Spleen (tissue), 11 donors: ENCODE data around the gene PDGFRA. TPM values are rescaled to one million over a fixed set of nuclear protein-coding genes. Genes with fewer than 3 reads are reported as not detected.

Experiments
- DNase-seq: peaks from one replicate; pipeline ENCODE4 v3.0.0-alpha.2; 2020
- H3K27ac ChIP-seq, 8 donors: fragments of 200-600 bp; sonication (generic) in 7 of 8; 1 replicate in 4 of 8; 2 replicates in 4 of 8; pipeline versions ENCODE4 v1.5.0 to v1.8.0; 2016 to 2021; ENCODE audit warnings: inconsistent platforms in 4 of 8, mild to moderate bottlenecking in 4 of 8, moderate library complexity in 1 of 8
- H3K27me3 ChIP-seq, 7 donors: fragments of 200-600 bp; sonication (generic) in 6 of 7; replicated peaks in 1 of 7; 1 replicate in 4 of 7; 2 replicates in 3 of 7; pipeline versions ENCODE4 v1.5.0 to v1.8.0; 2016 to 2021; ENCODE audit warnings: inconsistent platforms in 3 of 7, mild to moderate bottlenecking in 1 of 7
- H3K36me3 ChIP-seq, 6 donors: fragments of 200-600 bp; sonication (generic) in 5 of 6; 1 replicate in 4 of 6; 2 replicates in 2 of 6; pipeline versions ENCODE4 v1.5.0 to v1.8.0; 2016 to 2021; ENCODE audit warnings: inconsistent platforms in 2 of 6
- H3K4me1 ChIP-seq, 6 donors: fragments of 200-600 bp; sonication (generic) in 5 of 6; 1 replicate in 3 of 6; 2 replicates in 3 of 6; pipeline versions ENCODE4 v1.5.0 to v1.8.0; 2016 to 2021; ENCODE audit warnings: inconsistent platforms in 3 of 6
- H3K4me3 ChIP-seq, 8 donors: fragments of 200-600 bp; sonication (generic) in 7 of 8; 1 replicate in 4 of 8; 2 replicates in 4 of 8; pipeline versions ENCODE4 v1.5.0 to v1.8.0; 2016 to 2021; ENCODE audit warnings: inconsistent platforms in 4 of 8, mild to moderate bottlenecking in 4 of 8, moderate library complexity in 2 of 8
- H3K9me3 ChIP-seq, 8 donors: fragments of 200-600 bp; sonication (generic) in 7 of 8; 1 replicate in 4 of 8; 2 replicates in 4 of 8; pipeline versions ENCODE4 v1.5.0 to v1.8.0; 2016 to 2021; ENCODE audit warnings: inconsistent platforms in 4 of 8
- POLR2A ChIP-seq, 3 donors: fragments of 450-650 bp; IDR thresholded peaks; one replicate each; pipeline ENCODE4 v1.5.1; 2017; ENCODE audit warnings: antibody characterized with exemption in 3 of 3, mild to moderate bottlenecking in 1 of 3
- POLR2AphosphoS5 ChIP-seq, 3 donors: sonication (generic); formaldehyde crosslinking; IDR thresholded peaks; one replicate each; pipeline ENCODE4 v1.5.1; 2017; ENCODE audit warnings: antibody characterized with exemption in 3 of 3
- WGBS, 5 donors: extraction: QIAGEN DNeasy Blood & Tissue Kit in 3 of 5; methylation state at CpG; one replicate each; pipeline versions ENCODE4 v1.1.5 to v1.1.7; 2013 to 2018; 5-methylcytosine and 5-hydroxymethylcytosine counted together
- intact Hi-C: fragments of 100-400 bp; cut with DNase I; formaldehyde crosslinking; loops from one replicate; pipeline ENCODE4 v1.15.0; 2023; ENCODE audit warnings: low total_unique reads
- polyA plus RNA-seq, 3 donors: library from polyadenylated mRNA; stranded (reverse); fragments of 200-250 nt; gene quantifications; one replicate each; pipeline ENCODE4 v1.2.1, GENCODE V29; 2013
- total RNA-seq, 7 donors: library from RNA; depleted of rRNA in 3 of 7; stranded (reverse); fragments of >200 nt in 3 of 7; fragmentation: NEBNext Ultra II Directional in 4 of 7; extraction: Animal tissue kit (Norgen Biotek cat#: 25700) in 4 of 7; gene quantifications; one replicate each; pipeline versions ENCODE4 v1.1.0 to v1.2.1, GENCODE V29; 2016 to 2021
- TF ChIP-seq, protein P1 (sequence below), 11 experiments: fragments of 200-600 bp in 7 of 11; fragments of 450-650 bp in 4 of 11; sonication (generic) in 4 of 11; IDR thresholded peaks in 8 of 11; conservative IDR thresholded peaks in 3 of 11; 1 replicate in 7 of 11; 2 replicates in 4 of 11; pipeline versions ENCODE4 v1.4.0 to v1.8.0; 2016 to 2021; ENCODE audit warnings: antibody characterized with exemption in 11 of 11, inconsistent platforms in 4 of 11, mild to moderate bottlenecking in 1 of 11
- donor health status: healthy with polysubstance abuse.
- donor health status: DM: no; HTN: no; CAD: no; lungs with moderate emphysema.
- donor health status: DM: no; HTN: no; CAD: no.
- donor health status: Bipolar disorder and iron deficiency.
- donor health status: healthy.
- donor health status: DM: no; HTN: no; CAD: no.
- donor health status: DM: yes; HTN: yes; CAD: no.

PDGFRA gene
- total and polyA plus RNA-seq, 10 donors: 11.1 to 399 (median 172) TPM

DNA sequence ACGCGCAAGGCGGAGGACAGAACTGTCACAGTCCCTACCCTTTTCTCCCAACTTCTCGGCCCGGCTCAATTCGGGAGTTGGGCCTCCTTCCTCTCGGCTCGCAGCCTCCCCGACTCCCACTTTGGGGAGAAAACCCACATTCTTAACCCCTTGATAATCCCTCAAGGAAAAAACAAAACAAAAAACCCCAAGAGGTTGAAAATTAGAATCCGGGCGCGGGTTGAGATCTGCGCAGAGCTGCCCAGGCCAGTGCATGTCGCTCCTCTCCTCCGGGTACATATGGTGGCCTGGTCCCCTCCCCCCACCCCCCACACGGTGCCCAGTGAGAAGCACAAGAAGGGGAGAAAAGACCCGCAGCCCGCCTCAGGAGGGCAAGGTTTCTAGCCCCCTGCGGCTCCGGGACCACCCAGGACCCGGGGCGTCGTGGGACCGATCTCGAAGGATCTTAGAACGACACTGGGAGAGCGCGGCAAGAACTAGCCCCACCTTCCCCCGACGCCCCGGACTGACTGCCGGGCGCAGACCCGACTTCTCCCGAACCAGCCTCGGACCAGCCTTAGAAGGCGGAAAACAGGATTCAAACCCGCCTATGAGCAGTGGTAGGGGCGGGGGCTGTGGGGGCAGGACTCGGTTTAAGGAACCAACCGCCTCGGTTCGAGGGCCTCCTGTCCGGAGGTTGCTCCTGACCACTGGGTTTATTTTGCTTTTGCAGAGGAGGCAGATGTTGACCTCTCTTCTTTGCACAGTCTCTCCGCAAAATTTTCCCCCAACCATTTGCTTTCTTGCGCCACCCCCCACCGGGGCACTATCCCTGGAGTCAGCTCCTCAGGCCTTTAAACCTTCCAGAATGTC, 2.5 kb upstream of the PDGFRA start:
- DNase-seq: peak; percentile 80
- intact Hi-C loops: no loop called here
- peaks cover 3 to 96% (median 69%) of the 10 kb centered on the region in 7 donors for H3K27me3 ChIP-seq
- WGBS, 5 donors: 5 to 10% (median 7%) methylated on average over 39 to 47 of the region's 47 CpGs
- peak overlapping the region; percentile 1 to 81 (median 32) for H3K4me3 ChIP-seq
- H3K4me1 ChIP-seq: peaks cover 14 to 69% (median 48%) of the 10 kb centered on the region in 6 donors
- no peaks in the 10 kb centered on the region for H3K9me3 ChIP-seq
- no peaks in the 10 kb centered on the region for H3K36me3 ChIP-seq
- TF ChIP-seq, protein P1, sequence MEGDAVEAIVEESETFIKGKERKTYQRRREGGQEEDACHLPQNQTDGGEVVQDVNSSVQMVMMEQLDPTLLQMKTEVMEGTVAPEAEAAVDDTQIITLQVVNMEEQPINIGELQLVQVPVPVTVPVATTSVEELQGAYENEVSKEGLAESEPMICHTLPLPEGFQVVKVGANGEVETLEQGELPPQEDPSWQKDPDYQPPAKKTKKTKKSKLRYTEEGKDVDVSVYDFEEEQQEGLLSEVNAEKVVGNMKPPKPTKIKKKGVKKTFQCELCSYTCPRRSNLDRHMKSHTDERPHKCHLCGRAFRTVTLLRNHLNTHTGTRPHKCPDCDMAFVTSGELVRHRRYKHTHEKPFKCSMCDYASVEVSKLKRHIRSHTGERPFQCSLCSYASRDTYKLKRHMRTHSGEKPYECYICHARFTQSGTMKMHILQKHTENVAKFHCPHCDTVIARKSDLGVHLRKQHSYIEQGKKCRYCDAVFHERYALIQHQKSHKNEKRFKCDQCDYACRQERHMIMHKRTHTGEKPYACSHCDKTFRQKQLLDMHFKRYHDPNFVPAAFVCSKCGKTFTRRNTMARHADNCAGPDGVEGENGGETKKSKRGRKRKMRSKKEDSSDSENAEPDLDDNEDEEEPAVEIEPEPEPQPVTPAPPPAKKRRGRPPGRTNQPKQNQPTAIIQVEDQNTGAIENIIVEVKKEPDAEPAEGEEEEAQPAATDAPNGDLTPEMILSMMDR (IDR thresholded peaks at IDR 0.05 in 8 of 11, conservative IDR thresholded peaks at IDR 0.05 in 3 of 11): no peak
- peak in 2 of 3 donors; percentile 52 to 70 for TF ChIP-seq POLR2AphosphoS5 (IDR thresholded peaks at IDR 0.05)
- peak overlapping the region in 7 of 8 donors; percentile 47 to 80 (median 69) for H3K27ac ChIP-seq

DNA sequence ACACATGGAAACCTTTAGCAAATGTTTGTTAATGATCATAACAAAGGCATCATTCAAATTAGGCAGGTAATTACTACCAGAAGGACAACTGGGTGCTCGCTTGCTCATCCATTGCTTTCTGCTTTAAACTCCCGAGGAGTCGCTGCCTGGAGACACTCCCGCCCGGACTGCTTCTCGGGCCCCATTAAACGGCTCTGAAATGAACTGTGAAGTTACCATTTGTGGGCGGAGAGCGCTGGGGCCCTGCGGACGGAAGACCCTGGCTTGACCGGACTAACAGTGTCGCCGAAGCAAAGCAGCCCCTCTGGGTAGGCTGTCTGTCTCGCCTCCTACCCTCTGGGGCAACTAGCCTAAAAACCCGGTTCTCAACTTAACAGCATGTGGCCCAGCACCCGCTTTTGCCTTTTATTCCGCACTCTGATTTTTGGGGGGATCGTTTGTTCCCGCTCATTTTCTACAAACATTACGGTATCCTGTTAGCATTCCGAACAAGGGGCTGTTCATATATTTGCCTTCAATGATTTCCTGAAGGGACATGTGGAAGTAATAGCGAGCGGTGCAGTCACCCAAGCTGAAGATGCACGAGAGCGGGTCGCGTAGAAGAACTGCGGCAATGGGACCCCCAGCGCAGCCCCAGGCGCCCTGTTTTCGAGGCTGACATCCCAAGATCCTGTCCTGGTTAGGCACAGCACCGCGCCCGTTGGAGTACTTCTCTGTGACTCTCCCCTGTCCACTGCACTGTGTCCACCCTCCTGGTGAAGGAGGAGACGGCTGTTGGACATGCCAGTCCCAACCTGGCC, 1.6 kb upstream of the PDGFRA start:
- H3K4me1 ChIP-seq: peaks cover 22 to 77% (median 56%) of the 10 kb centered on the region in 6 donors
- peaks cover 3 to 98% (median 78%) of the 10 kb centered on the region in 7 donors for H3K27me3 ChIP-seq
- DNase-seq: no peak
- H3K4me3 ChIP-seq: peak overlapping the region in 7 of 8 donors; percentile 22 to 81 (median 32)
- H3K27ac ChIP-seq: peak overlapping the region in 7 of 8 donors; percentile 47 to 80 (median 69)
- intact Hi-C loops: no loop called here
- H3K9me3 ChIP-seq: no peaks in the 10 kb centered on the region
- H3K36me3 ChIP-seq: no peaks in the 10 kb centered on the region
- no peak for TF ChIP-seq POLR2A (IDR thresholded peaks at IDR 0.05)
- WGBS, 5 donors: 2 to 3% (median 3%) methylated on average over 32 to 36 of the region's 36 CpGs

DNA sequence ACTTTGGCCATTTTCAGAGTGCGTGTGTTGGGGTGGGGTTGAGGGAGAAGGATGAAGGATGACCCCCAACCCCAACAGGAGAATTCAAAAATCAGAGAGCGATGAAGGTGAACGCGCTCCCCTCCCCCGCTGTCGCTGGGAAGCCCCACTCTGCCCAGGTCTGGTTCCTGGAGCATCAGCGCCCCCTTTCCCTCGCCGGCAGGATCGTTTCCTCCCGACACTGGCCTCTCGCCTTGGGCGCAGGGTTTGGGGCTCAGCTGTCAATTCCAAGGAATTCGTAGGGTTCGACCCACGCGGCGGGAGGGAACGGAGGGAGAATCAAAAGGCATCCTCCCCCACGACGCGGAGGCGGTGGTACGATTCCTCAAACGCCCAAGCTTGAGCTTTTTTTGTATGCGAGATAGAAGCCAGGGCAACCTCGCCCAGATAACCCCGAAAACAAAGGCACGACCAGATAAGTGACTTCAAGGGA, 1.0 kb upstream of the PDGFRA start:
- no peaks in the 10 kb centered on the region for H3K36me3 ChIP-seq
- DNase-seq: peak; percentile 82
- H3K4me1 ChIP-seq: peaks cover 27 to 84% (median 62%) of the 10 kb centered on the region in 6 donors
- WGBS, 5 donors: 1 to 4% (median 2%) methylated on average over 26 to 29 of the region's 29 CpGs
- H3K4me3 ChIP-seq: peak overlapping the region in 7 of 8 donors; percentile 22 to 81 (median 32)
- peaks cover 3 to 100% (median 82%) of the 10 kb centered on the region in 7 donors for H3K27me3 ChIP-seq
- intact Hi-C loops: no loop called here
- H3K9me3 ChIP-seq: no peaks in the 10 kb centered on the region
- TF ChIP-seq POLR2AphosphoS5 (IDR thresholded peaks at IDR 0.05) (peak; percentile 42 to 71 (median 68)), POLR2A (IDR thresholded peaks at IDR 0.05) (no peak)
- TF ChIP-seq, protein P1 (IDR thresholded peaks at IDR 0.05 in 8 of 11, conservative IDR thresholded peaks at IDR 0.05 in 3 of 11): peak; percentile 20 to 69 (median 56)
- peak overlapping the region in 7 of 8 donors; percentile 51 to 80 (median 69) for H3K27ac ChIP-seq

DNA sequence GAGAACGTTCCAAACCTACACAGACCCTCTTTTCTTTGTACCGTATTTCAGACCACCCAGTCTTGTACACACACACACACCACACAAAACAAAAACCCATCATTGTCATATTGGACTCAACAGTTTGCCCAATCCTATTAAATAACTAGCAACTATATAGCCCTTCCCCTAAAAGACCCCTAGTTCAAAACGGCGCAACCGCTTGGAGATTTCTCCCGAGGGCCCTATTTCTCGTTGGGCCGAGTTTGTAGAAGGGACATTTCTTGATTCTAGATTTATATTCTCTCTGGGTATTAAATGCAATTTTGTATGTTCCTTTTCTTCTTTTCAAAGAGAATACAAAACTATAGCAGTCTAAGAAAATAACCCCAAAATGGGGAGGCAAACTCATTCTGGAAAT, 547 bp upstream of the PDGFRA start:
- TF ChIP-seq, protein P1 (IDR thresholded peaks at IDR 0.05 in 8 of 11, conservative IDR thresholded peaks at IDR 0.05 in 3 of 11): no peak
- no peak for TF ChIP-seq POLR2AphosphoS5 (IDR thresholded peaks at IDR 0.05)
- TF ChIP-seq POLR2A (IDR thresholded peaks at IDR 0.05): no peak
- H3K4me1 ChIP-seq: peaks cover 31 to 88% (median 67%) of the 10 kb centered on the region in 6 donors
- 6 to 11% (median 9%) methylated on average over 8 of the region's 8 CpGs for whole genome bisulfite sequencing, 5 donors
- peak overlapping the region in 7 of 8 donors; percentile 51 to 80 (median 69) for H3K27ac ChIP-seq
- no peaks in the 10 kb centered on the region for H3K9me3 ChIP-seq
- peaks cover 3 to 100% (median 85%) of the 10 kb centered on the region in 7 donors for H3K27me3 ChIP-seq
- no peaks in the 10 kb centered on the region for H3K36me3 ChIP-seq
- intact Hi-C loops: no loop called here
- no peak for DNase-seq
- peak overlapping the region in 5 of 8 donors; percentile 32 to 81 (median 55) for H3K4me3 ChIP-seq
